GM12878 (cell line): ENCODE measurements around the gene METTL16. TPM values are rescaled to one million over a fixed set of nuclear protein-coding genes. Genes with fewer than 3 reads are reported as not detected.

ENCODE experiments used
- CBX5 ChIP-seq: sonication (generic); IDR thresholded peaks from 2 replicates; pipeline ENCODE4 v1.6.1; 2016; ENCODE audit warnings: low read depth, moderate library complexity, mild to moderate bottlenecking, inconsistent platforms
- CHD1 ChIP-seq: IDR thresholded peaks from 2 replicates; pipeline ENCODE4 v1.6.1; 2012; ENCODE audit warnings: low read depth, low read length, improper control_type of control experiment
- EGR1 ChIP-seq, 2 experiments: IDR thresholded peaks; 1 replicate in 1 of 2; 2 replicates in 1 of 2; pipeline ENCODE4 v1.6.1; 2011 to 2012; ENCODE audit warnings: low read depth in 2 of 2, low read length in 2 of 2, borderline replicate concordance in 1 of 2, mild to moderate bottlenecking in 1 of 2, moderate library complexity in 1 of 2
- ELK1 ChIP-seq: IDR thresholded peaks from 2 replicates; pipeline ENCODE4 v1.6.1; 2012; ENCODE audit warnings: low read depth, low read length, improper control_type of control experiment
- EP300 ChIP-seq, 2 experiments: fragments of 150-350 bp in 1 of 2; IDR thresholded peaks; 2 replicates each; pipeline ENCODE4 v1.6.1; 2011 to 2012; ENCODE audit warnings: low read depth in 2 of 2, low read length in 2 of 2, borderline replicate concordance in 1 of 2, improper control_type of control experiment in 1 of 2, inconsistent platforms in 1 of 2; ENCODE audit not compliant: control insufficient read depth in 1 of 2
- HDGF ChIP-seq: fragments of 450-650 bp; IDR thresholded peaks from 2 replicates; pipeline ENCODE4 v1.6.1; 2016; ENCODE audit warnings: antibody characterized with exemption
- IKZF2 ChIP-seq, 2 experiments: fragments of 450-650 bp; IDR thresholded peaks; 2 replicates each; pipeline ENCODE4 v1.6.1; 2017; ENCODE audit warnings: mild to moderate bottlenecking in 2 of 2, moderate library complexity in 2 of 2
- IRF4 ChIP-seq: IDR thresholded peaks from 2 replicates; pipeline ENCODE4 v1.6.1; 2011; ENCODE audit warnings: low read depth, low read length
- LARP7 ChIP-seq: fragments of 450-650 bp; IDR thresholded peaks from 2 replicates; pipeline ENCODE4 v1.6.1; 2017; ENCODE audit warnings: mild to moderate bottlenecking
- MYC ChIP-seq: IDR thresholded peaks from 2 replicates; pipeline ENCODE4 v1.6.1; 2011; ENCODE audit warnings: mild to moderate bottlenecking, low read length, moderate library complexity, inconsistent platforms; ENCODE audit not compliant: insufficient read depth, insufficient replicate concordance, insufficient read length, severe bottlenecking
- NBN ChIP-seq: fragments of 450-650 bp; IDR thresholded peaks from 2 replicates; pipeline ENCODE4 v1.6.1; 2016
- NKRF ChIP-seq: fragments of 450-650 bp; conservative IDR thresholded peaks from 2 replicates; pipeline ENCODE4 v1.6.1; 2017; ENCODE audit warnings: mild to moderate bottlenecking, moderate library complexity
- POLR2AphosphoS5 ChIP-seq: IDR thresholded peaks from 2 replicates; pipeline ENCODE4 v1.6.1; 2011; ENCODE audit warnings: mild to moderate bottlenecking, low read length, inconsistent platforms
- RELA ChIP-seq: fragments of 450-650 bp; IDR thresholded peaks from 2 replicates; pipeline ENCODE4 v1.8.0; 2014; ENCODE audit warnings: borderline replicate concordance; ENCODE audit not compliant: partially characterized antibody
- SP1 ChIP-seq: IDR thresholded peaks from one replicate; pipeline ENCODE4 v1.6.1; 2011; ENCODE audit warnings: low read depth, low read length
- SPI1 ChIP-seq: IDR thresholded peaks from 2 replicates; pipeline ENCODE4 v1.6.1; 2011; ENCODE audit warnings: low read depth, mild to moderate bottlenecking, low read length, moderate library complexity, borderline replicate concordance; ENCODE audit not compliant: insufficient read depth
- YY1 ChIP-seq: IDR thresholded peaks from 2 replicates; pipeline ENCODE4 v1.6.1; 2011; ENCODE audit warnings: low read depth, mild to moderate bottlenecking, low read length
- polyA plus RNA-seq, 11 experiments: library from polyadenylated mRNA; depleted of rRNA in 4 of 11; unstranded in 6 of 11; stranded (reverse) in 5 of 11; fragments of >200 nt; fragmentation: Nextera tagmentation in 4 of 11; fragmentation: Illumina TruSeq in 1 of 11; extraction: Ambion mirVana in 4 of 11; extraction: Trizol in 1 of 11; gene quantifications; 1 replicate in 1 of 11; 2 replicates in 10 of 11; pipeline versions ENCODE4 v1.2.1 to v1.2.3, GENCODE V29; 2011 to 2016; ENCODE audit warnings: inconsistent platforms in 2 of 11, missing spikeins in 2 of 11, low read depth in 1 of 11
- total RNA-seq, 4 experiments: library from RNA; depleted of rRNA in 3 of 4; stranded (reverse); fragments of >200 nt in 3 of 4; fragmentation: Illumina TruSeq in 1 of 4; extraction: Trizol in 1 of 4; gene quantifications; 2 replicates each; pipeline versions ENCODE4 v1.2.1 to v1.2.3, GENCODE V29; 2013 to 2021
- TF ChIP-seq, protein P1 (sequence below), 3 experiments: IDR thresholded peaks in 2 of 3; conservative IDR thresholded peaks in 1 of 3; 2 replicates each; pipeline ENCODE4 v1.5.1; 2011; ENCODE audit warnings: low read depth in 3 of 3, low read length in 3 of 3, mild to moderate bottlenecking in 3 of 3, control low read depth in 2 of 3, moderate library complexity in 2 of 3, inconsistent platforms in 1 of 3, mixed read lengths in 1 of 3; ENCODE audit not compliant: control insufficient read depth in 2 of 3, insufficient read depth in 1 of 3; ENCODE audit errors: extremely low read depth in 1 of 3
- TF ChIP-seq, protein P2 (sequence below): IDR thresholded peaks from 2 replicates; pipeline ENCODE4 v1.6.1; 2011; ENCODE audit warnings: borderline replicate concordance, low read depth, mild to moderate bottlenecking, moderate library complexity, low read length; ENCODE audit not compliant: insufficient read depth, poor library complexity, severe bottlenecking

Gene METTL16
- total and polyA plus RNA-seq, 10 of the 15 experiments (the other 5 are each of a cell fraction or from before 2014, with no cell fraction given) = 15.6 to 34.3 (median 23.7) TPM

DNA sequence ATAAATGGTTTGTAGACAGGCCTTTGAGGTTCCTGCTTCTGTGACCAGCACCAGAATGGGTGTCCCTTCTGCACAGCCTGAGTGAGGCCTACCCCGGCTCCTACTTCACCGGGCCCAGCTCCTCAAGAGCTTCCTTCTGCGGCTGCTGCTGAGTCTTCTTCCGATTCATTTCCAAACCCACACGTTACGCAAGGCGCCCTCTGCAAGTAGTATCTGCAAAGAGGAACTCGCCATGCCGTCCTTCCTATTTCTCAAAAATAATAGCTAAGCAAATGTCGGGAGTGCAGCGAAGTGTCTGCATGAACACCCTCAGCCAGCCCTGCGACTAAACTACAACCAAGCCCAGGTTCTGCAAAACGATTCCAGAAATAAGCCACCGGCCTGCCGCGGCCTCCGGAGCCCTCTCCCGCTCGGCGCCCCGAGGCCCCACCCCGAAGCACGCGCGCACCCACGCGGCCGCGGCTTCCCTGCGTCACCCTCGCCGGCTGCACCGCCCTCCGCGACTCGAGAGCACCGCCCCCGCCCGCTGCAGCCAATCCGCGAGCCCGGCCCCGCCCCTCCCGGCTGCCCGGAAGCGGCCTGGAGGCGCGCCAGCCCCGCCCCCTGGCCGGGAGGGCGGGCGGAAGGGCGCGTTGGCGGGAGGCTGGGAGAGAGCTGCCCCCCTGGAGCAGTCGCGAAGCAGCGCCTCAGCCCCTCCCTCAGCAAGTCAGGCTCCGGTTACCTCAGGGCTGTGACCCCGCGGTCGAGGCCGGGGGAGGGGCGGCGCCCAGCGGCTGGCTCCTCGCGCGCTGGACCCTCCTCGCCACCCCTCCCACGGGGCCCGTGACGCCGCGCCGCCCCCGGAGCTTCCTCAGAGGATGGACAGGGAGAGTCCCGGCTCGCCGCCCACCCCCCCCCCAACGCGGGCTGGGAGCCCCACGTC lies 119.2 kb downstream of the METTL16 start (continued):
- TF ChIP-seq, protein P1, sequence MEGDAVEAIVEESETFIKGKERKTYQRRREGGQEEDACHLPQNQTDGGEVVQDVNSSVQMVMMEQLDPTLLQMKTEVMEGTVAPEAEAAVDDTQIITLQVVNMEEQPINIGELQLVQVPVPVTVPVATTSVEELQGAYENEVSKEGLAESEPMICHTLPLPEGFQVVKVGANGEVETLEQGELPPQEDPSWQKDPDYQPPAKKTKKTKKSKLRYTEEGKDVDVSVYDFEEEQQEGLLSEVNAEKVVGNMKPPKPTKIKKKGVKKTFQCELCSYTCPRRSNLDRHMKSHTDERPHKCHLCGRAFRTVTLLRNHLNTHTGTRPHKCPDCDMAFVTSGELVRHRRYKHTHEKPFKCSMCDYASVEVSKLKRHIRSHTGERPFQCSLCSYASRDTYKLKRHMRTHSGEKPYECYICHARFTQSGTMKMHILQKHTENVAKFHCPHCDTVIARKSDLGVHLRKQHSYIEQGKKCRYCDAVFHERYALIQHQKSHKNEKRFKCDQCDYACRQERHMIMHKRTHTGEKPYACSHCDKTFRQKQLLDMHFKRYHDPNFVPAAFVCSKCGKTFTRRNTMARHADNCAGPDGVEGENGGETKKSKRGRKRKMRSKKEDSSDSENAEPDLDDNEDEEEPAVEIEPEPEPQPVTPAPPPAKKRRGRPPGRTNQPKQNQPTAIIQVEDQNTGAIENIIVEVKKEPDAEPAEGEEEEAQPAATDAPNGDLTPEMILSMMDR (IDR thresholded peaks at IDR 0.05 in 2 of 3, conservative IDR thresholded peaks at IDR 0.05 in 1 of 3; ENCODE audit: control insufficient read depth in 2 of 3, extremely low read depth in 1 of 3, insufficient read depth in 1 of 3, low read depth in 3 of 3, low read length in 3 of 3) = no peak
- TF ChIP-seq EGR1 (IDR thresholded peaks at IDR 0.05; ENCODE audit: borderline replicate concordance in 1 of 2, low read depth in 2 of 2, low read length in 2 of 2) (peak in 1 of 2 experiments; percentile 83; a peak in 2 of 3 replicates), RELA (no peak), EP300 (IDR thresholded peaks at IDR 0.05; ENCODE audit: borderline replicate concordance in 1 of 2, control insufficient read depth in 1 of 2, low read depth in 2 of 2, low read length in 2 of 2) (0 out of 4 replicates have a peak, but pooled peaks of 1 of the 2 experiments have one; percentile 24), MYC (no peak), POLR2AphosphoS5 (peak; percentile 40; the same call in 1 of the 2 replicates), NBN (no peak; the same call in 1 of the 2 replicates), HDGF (no peak), CBX5 (no peak), SP1 (peak; percentile 16), ELK1 (peak; percentile 54; the same call in 1 of the 2 replicates), CHD1 (no peak), IRF4 (0 out of 2 replicates have a peak, but pooled peaks have one; percentile 42), SPI1 (peak; percentile 73; the same call in 1 of the 2 replicates), YY1 (0 out of 2 replicates have a peak, but pooled peaks have one; percentile 39), NKRF (peak; percentile 74; the same call in 1 of the 2 replicates), LARP7 (peak; percentile 55; the same call in 1 of the 2 replicates), IKZF2 (IDR thresholded peaks at IDR 0.05) (no peak)
- TF ChIP-seq, protein P2, sequence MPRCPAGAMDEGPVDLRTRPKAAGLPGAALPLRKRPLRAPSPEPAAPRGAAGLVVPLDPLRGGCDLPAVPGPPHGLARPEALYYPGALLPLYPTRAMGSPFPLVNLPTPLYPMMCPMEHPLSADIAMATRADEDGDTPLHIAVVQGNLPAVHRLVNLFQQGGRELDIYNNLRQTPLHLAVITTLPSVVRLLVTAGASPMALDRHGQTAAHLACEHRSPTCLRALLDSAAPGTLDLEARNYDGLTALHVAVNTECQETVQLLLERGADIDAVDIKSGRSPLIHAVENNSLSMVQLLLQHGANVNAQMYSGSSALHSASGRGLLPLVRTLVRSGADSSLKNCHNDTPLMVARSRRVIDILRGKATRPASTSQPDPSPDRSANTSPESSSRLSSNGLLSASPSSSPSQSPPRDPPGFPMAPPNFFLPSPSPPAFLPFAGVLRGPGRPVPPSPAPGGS = no peak
